Measurements from ENCODE around the gene AP5B1. TPM values are rescaled to one million over a fixed set of nuclear protein-coding genes. Genes with fewer than 3 reads are reported as not detected.
A peak's percentile ranks its signal among the peaks of the same experiment; 100 is the strongest.

Gene AP5B1
- total RNA-seq, 1 experiment from 2014 or later, result 9.4 TPM

- H3K4me3 Mint-ChIP-seq, result no peak overlapping the region
- no peaks in the 10 kb centered on the region; a peak in 1 of 7 replicates for H3K36me3 Mint-ChIP-seq (ENCODE audit: insufficient read depth in 1 of 3, low read depth in 3 of 3)
- no peak overlapping the region for H3K14ac ChIP-seq (ENCODE audit: insufficient read depth, low read length)
- H3K4ac ChIP-seq (ENCODE audit: low read depth, low read length), result no peak overlapping the region
- no peak overlapping the region for H3K56ac ChIP-seq (ENCODE audit: insufficient read length, low read depth, low read length)
- H2BK120ac ChIP-seq (ENCODE audit: low read depth, low read length, poor library complexity, severe bottlenecking), result no peak overlapping the region
- no peaks in the 10 kb centered on the region for H3K27me3 ChIP-seq (ENCODE audit: insufficient read depth, low read length)
- peak; percentile 15; the same call in 2 of the 3 replicates for TF ChIP-seq CTCF (conservative IDR thresholded peaks at IDR 0.05)
- H3K27me3 Mint-ChIP-seq (ENCODE audit: low read depth), result peaks cover 35% of the 10 kb centered on the region
- no peak overlapping the region for H2BK20ac ChIP-seq (ENCODE audit: low read depth, low read length, poor library complexity, severe bottlenecking)
- H3K79me2 ChIP-seq (ENCODE audit: insufficient read depth, low read length), result no peaks in the 10 kb centered on the region
- H3K27ac Mint-ChIP-seq, result no peak overlapping the region; a peak in 1 of 7 replicates
- H2BK5ac ChIP-seq (ENCODE audit: insufficient read length, low read length), result no peak overlapping the region
- no peak overlapping the region for H2AK5ac ChIP-seq (ENCODE audit: insufficient read length, low read length)
- no peaks in the 10 kb centered on the region for H3K9me3 Mint-ChIP-seq
- H4K5ac ChIP-seq (ENCODE audit: insufficient read length, low read depth, low read length), result no peak overlapping the region
- no peaks in the 10 kb centered on the region for H3K9me3 ChIP-seq (ENCODE audit: control insufficient read depth, low read depth, low read length)
- H3K27ac ChIP-seq (ENCODE audit: insufficient read length, low read depth, low read length), result no peak overlapping the region
- H3K23me2 ChIP-seq (ENCODE audit: insufficient read length, low read depth, low read length, poor library complexity, severe bottlenecking), result no peaks in the 10 kb centered on the region
- no peak overlapping the region for H3K4me2 ChIP-seq (ENCODE audit: insufficient read depth, insufficient read length, low read length)
- H2BK15ac ChIP-seq (ENCODE audit: low read depth, low read length), result no peak overlapping the region
- H4K8ac ChIP-seq (replicated peaks; ENCODE audit: insufficient read length, low read depth, low read length), result no peak overlapping the region
- H3K9ac ChIP-seq (ENCODE audit: extremely low read depth, insufficient read length, low read length), result no peak overlapping the region
- H3K4me1 ChIP-seq (ENCODE audit: insufficient read depth, low read length), result no peaks in the 10 kb centered on the region
- H3K18ac ChIP-seq (ENCODE audit: insufficient read length, low read depth, low read length), result no peak overlapping the region
- no peak overlapping the region for H2BK12ac ChIP-seq (ENCODE audit: insufficient read length, low read depth, low read length)
- no peak overlapping the region for H4K91ac ChIP-seq (ENCODE audit: insufficient read length, low read depth, low read length)
- no peak for DNase-seq
- WGBS (ENCODE audit: extremely low coverage, insufficient read length, low lambda C conversion rate), result no CpG with 5 or more reads among the region's 23 CpGs
- H3K23ac ChIP-seq (ENCODE audit: insufficient read length, low read depth, low read length), result no peak overlapping the region
- H4K20me1 ChIP-seq (ENCODE audit: control insufficient read depth, insufficient read depth, insufficient read length), result no peaks in the 10 kb centered on the region
- H3K4me1 Mint-ChIP-seq, result no peaks in the 10 kb centered on the region
- no peaks in the 10 kb centered on the region for H3K79me1 ChIP-seq (ENCODE audit: insufficient read depth, low read depth, low read length, poor library complexity, severe bottlenecking)
- H3T11ph ChIP-seq (ENCODE audit: low read length), result no peak overlapping the region
- no peak overlapping the region for H2AFZ ChIP-seq (ENCODE audit: low read length)
Measured at GRCh38 chr11:65810046-65810868, 29.5 kb upstream of the AP5B1 start.
